Heart left ventricle (tissue), 16 donors: ENCODE data around the gene FAM83C. TPM values are rescaled to one million over a fixed set of nuclear protein-coding genes. Genes with fewer than 3 reads are reported as not detected.
A peak's percentile ranks its signal among the peaks of the same experiment; 100 is the strongest.

Experiments used
- ATAC-seq, 4 donors: fragments of 200-7000 bp; cut with Tn5 transposase; one replicate each; pipeline ENCODE4 v1.9.1; 2020 to 2022; ENCODE audit warnings: moderate library complexity in 4 of 4, mild to moderate bottlenecking in 3 of 4, moderate number of reproducible peaks in 1 of 4
- DNase-seq, 5 donors: peaks; one replicate each; pipeline ENCODE4 v3.0.0-alpha.2; 2020
- H3K27ac ChIP-seq, 12 donors: fragments of 200-600 bp; sonication (generic) in 4 of 12; one replicate each; pipeline versions ENCODE4 v1.5.0 to v1.8.0; 2016 to 2022; ENCODE audit warnings: mild to moderate bottlenecking in 2 of 12
- H3K27me3 ChIP-seq, 9 donors: fragments of 200-600 bp; sonication (generic) in 2 of 9; one replicate each; pipeline versions ENCODE4 v1.5.1 to v1.8.0; 2016 to 2022; ENCODE audit warnings: mild to moderate bottlenecking in 3 of 9
- H3K36me3 ChIP-seq, 9 donors: fragments of 200-600 bp; sonication (generic) in 2 of 9; one replicate each; pipeline versions ENCODE4 v1.5.0 to v1.8.0; 2018 to 2022; ENCODE audit warnings: mild to moderate bottlenecking in 2 of 9
- H3K4me1 ChIP-seq, 12 donors: fragments of 200-600 bp; sonication (generic) in 4 of 12; one replicate each; pipeline versions ENCODE4 v1.5.0 to v1.8.0; 2016 to 2022; ENCODE audit warnings: mild to moderate bottlenecking in 3 of 12
- H3K4me3 ChIP-seq, 12 donors: fragments of 200-600 bp; sonication (generic) in 4 of 12; one replicate each; pipeline versions ENCODE4 v1.5.0 to v1.8.0; 2017 to 2022; ENCODE audit warnings: mild to moderate bottlenecking in 9 of 12, moderate library complexity in 4 of 12
- H3K9me3 ChIP-seq, 12 donors: fragments of 200-600 bp; sonication (generic) in 4 of 12; one replicate each; pipeline versions ENCODE4 v1.5.0 to v1.8.0; 2016 to 2022; ENCODE audit warnings: mild to moderate bottlenecking in 1 of 12
- POLR2A ChIP-seq, 2 donors: fragments of 450-650 bp; IDR thresholded peaks; one replicate each; pipeline ENCODE4 v1.6.1; 2017; ENCODE audit warnings: antibody characterized with exemption in 2 of 2, mild to moderate bottlenecking in 2 of 2, moderate library complexity in 2 of 2
- WGBS, 4 donors: extraction: QIAGEN DNeasy Blood & Tissue Kit in 2 of 4; methylation state at CpG; one replicate each; pipeline versions ENCODE4 v1.1.5 to v1.1.7; 2013 to 2018; 5-methylcytosine and 5-hydroxymethylcytosine counted together
- intact Hi-C, 10 donors: fragments of 100-400 bp; cut with DNase I; formaldehyde crosslinking; loops; one replicate each; pipeline versions ENCODE4 v1.11.1 to v1.14.2; 2022
- polyA plus RNA-seq, 2 donors: library from polyadenylated mRNA; stranded (reverse); fragments of 200-250 nt; gene quantifications; one replicate each; pipeline ENCODE4 v1.2.3, GENCODE V29; 2013
- total RNA-seq, 9 donors: library from RNA; depleted of rRNA in 2 of 9; stranded (reverse); fragments of >200 nt in 2 of 9; fragmentation: NEBNext Ultra II Directional in 3 of 9; extraction: Animal tissue kit (Norgen Biotek cat#: 25700) in 3 of 9; gene quantifications; one replicate each; pipeline versions ENCODE4 v1.1.0 to v1.2.4, GENCODE V29; 2016 to 2023
- TF ChIP-seq, protein P1 (sequence below), 12 donors: fragments of 200-600 bp; sonication (generic) in 4 of 12; IDR thresholded peaks; one replicate each; pipeline versions ENCODE4 v1.5.0 to v1.8.0; 2018 to 2022; ENCODE audit warnings: antibody characterized with exemption in 12 of 12, mild to moderate bottlenecking in 5 of 12
- donor health status: ischemic (EF 13 %, LVEDD 7.1; RV severe dilation, severe dysfunction).
- donor health status: healthy with polysubstance abuse.
- donor health status: DM: no; HTN: yes; CAD: no.
- donor health status: DM: no; HTN: no; CAD: no.
- donor health status: ischemic (EF 25% LVEDD 6.9; RV normal size, moderate dysfunction).
- donor health status: ischemic (EF 25% LVEDD 5.7; RV mildly dilated, moderate dysfunction).
- donor health status: healthy.
- donor health status: DM: yes; HTN: yes; CAD: no.
- donor health status: ischemic (EF 35%, LVEDD 5.7; RV mildly dilated, moderate dysfunction).
- donor health status: nonischemic (EF 11% LVEDD 7.7; RV severe dilation, severe dysfunction).
- donor health status: DM: yes; HTN: yes; CAD: no.
- donor health status: PGD.
- donor health status: ischemic (EF 29% LVEDD 5.4; RV normal size, mild dysfunction).
- donor health status: nonischemic (EF 23%, LVEDD 6.1; RV moderate dilation, normal function).

Gene FAM83C
- total and polyA plus RNA-seq, 11 donors = not detected

DNA sequence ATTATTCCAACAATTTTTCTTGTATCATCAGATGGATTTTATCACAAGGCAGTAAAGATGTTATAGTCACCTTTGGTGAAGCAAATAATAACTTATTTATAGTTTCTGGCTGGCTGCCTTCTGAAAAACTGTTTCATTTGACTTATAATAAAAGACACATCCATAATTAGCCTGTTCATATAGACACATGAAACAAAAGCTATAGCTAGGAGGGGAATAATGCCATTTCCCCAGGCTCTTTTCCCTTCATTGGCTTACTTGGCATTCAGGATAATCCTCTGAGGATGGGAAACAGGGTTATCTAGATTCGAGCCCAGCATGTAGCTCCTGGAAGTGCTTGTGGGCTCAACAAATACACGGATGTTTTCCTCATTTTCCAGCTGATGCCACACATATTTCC, 48.2 kb downstream of the FAM83C start:
- DNase-seq (no peak), ATAC-seq (no peak)
- no peaks in the 10 kb centered on the region for H3K9me3 ChIP-seq
- intact Hi-C loops = no loop called here
- no peak overlapping the region for H3K4me3 ChIP-seq
- H3K27ac ChIP-seq = no peak overlapping the region
- H3K27me3 ChIP-seq = no peaks in the 10 kb centered on the region
- H3K4me1 ChIP-seq = no peaks in the 10 kb centered on the region
- no peaks in the 10 kb centered on the region for H3K36me3 ChIP-seq
- 51 to 64% (median 57%) methylated on average over 2 of the region's 2 CpGs for WGBS, 4 donors
- TF ChIP-seq POLR2A (IDR thresholded peaks at IDR 0.05) = no peak
- TF ChIP-seq, protein P1, sequence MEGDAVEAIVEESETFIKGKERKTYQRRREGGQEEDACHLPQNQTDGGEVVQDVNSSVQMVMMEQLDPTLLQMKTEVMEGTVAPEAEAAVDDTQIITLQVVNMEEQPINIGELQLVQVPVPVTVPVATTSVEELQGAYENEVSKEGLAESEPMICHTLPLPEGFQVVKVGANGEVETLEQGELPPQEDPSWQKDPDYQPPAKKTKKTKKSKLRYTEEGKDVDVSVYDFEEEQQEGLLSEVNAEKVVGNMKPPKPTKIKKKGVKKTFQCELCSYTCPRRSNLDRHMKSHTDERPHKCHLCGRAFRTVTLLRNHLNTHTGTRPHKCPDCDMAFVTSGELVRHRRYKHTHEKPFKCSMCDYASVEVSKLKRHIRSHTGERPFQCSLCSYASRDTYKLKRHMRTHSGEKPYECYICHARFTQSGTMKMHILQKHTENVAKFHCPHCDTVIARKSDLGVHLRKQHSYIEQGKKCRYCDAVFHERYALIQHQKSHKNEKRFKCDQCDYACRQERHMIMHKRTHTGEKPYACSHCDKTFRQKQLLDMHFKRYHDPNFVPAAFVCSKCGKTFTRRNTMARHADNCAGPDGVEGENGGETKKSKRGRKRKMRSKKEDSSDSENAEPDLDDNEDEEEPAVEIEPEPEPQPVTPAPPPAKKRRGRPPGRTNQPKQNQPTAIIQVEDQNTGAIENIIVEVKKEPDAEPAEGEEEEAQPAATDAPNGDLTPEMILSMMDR (IDR thresholded peaks at IDR 0.05) = no peak

- Histone ChIP-seq H3K27ac (no peak overlapping the region), H3K27me3 (no peaks in the 10 kb centered on the region), H3K9me3 (no peaks in the 10 kb centered on the region), H3K36me3 (no peaks in the 10 kb centered on the region), H3K4me3 (no peak overlapping the region), H3K4me1 (no peaks in the 10 kb centered on the region)
- ATAC-seq (no peak), DNase-seq (no peak)
- no peak for TF ChIP-seq POLR2A (IDR thresholded peaks at IDR 0.05)
- TF ChIP-seq, protein P1 (IDR thresholded peaks at IDR 0.05) = no peak
- intact Hi-C loops = no loop called here
- 66 to 74% (median 70%) methylated on average over 2 of the region's 2 CpGs for WGBS, 4 donors
Observed at GRCh38 chr20:35243317-35243716, 48.9 kb downstream of the FAM83C start.

DNA sequence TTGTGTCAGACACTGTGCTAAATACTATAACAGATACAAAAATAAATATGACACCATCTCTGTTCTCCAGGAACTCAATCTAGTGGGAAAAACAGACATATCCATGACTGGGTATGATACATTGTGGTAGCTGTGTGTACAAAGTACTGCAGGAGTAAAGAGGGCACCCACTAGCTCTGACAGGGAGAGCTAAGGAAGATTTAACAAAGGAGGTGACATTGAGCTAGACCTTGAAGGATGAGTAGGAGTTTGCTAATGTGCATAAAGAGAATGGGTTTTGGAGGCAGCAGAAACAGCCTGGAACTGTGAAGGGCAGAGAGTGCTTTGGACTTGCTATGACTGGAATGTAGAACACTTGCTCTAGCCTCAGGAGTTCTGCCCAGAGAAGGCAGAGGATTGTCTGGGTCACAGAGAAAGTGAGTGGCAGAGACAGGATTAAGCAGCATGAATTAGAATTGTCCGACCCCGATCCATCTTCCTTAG, 51.4 kb downstream of the FAM83C start:
- WGBS, 4 donors = 88 to 100% (median 94%) methylated on average over 2 of the region's 2 CpGs
- intact Hi-C loops = no loop called here
- no peaks in the 10 kb centered on the region for H3K4me1 ChIP-seq
- TF ChIP-seq, protein P1 (IDR thresholded peaks at IDR 0.05) = no peak
- TF ChIP-seq POLR2A (IDR thresholded peaks at IDR 0.05) = no peak
- ATAC-seq = no peak
- peaks cover 0 to 6% (median 0%) of the 10 kb centered on the region in 9 donors for H3K36me3 ChIP-seq
- no peaks in the 10 kb centered on the region for H3K27me3 ChIP-seq
- DNase-seq = no peak
- no peak overlapping the region for H3K4me3 ChIP-seq
- H3K27ac ChIP-seq = no peak overlapping the region
- H3K9me3 ChIP-seq = no peaks in the 10 kb centered on the region

DNA sequence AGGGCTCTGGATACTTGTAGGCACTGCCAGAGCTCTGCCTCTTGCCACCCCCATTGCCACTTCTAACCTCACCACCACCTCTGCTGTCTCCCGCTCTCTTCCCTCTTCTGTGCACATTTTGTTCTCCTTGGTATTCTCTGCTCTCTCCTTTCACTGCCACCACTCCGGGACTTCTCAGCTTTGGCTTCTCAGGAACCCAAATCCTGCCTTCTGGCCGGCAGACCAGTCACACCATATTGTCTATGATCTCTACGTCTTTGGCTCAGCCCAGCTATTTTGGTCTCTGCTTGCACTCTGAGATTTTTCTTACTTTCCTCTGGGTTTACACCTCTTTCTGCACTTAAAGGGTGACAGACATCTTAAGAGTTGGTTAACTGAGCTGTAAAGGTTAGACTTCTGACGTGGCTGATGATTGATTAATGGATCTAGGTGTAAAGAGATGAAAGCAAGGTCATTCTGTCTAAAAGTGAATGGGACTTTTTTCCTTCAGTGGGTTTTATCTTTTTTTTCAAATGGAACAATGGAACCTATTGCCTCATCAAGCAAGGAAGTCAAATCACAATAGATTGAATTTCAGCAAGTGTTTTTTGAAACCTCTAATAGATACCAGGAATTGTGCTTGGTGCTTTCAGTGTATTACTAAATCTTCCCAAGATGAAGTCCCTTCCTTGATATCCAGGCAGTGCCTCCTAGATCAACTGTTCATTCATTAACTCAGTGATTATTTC, 52.0 kb downstream of the FAM83C start:
- intact Hi-C loops = no loop called here
- H3K36me3 ChIP-seq = peaks cover 0 to 10% (median 2%) of the 10 kb centered on the region in 9 donors
- H3K27me3 ChIP-seq = no peaks in the 10 kb centered on the region
- no peak overlapping the region for H3K27ac ChIP-seq
- H3K4me3 ChIP-seq = no peak overlapping the region
- 60 to 78% (median 72%) methylated on average over 5 of the region's 5 CpGs for WGBS, 4 donors
- no peak for TF ChIP-seq POLR2A (IDR thresholded peaks at IDR 0.05)
- TF ChIP-seq, protein P1 (IDR thresholded peaks at IDR 0.05) = no peak
- ATAC-seq (peak in 1 of 4 donors; percentile 9), DNase-seq (no peak)
- no peaks in the 10 kb centered on the region for H3K9me3 ChIP-seq
- no peaks in the 10 kb centered on the region for H3K4me1 ChIP-seq
